ENCODE data around the gene CCSER1. TPM values are rescaled to one million over a fixed set of nuclear protein-coding genes. Genes with fewer than 3 reads are reported as not detected.

Gene CCSER1
- total RNA-seq, 1 donor from 2014 or later: 8.4 TPM

GRCh38 chr4:91057871-91058270, 930.7 kb downstream of the CCSER1 start:
- Histone ChIP-seq H3K4me1 (no peaks in the 10 kb centered on the region), H3K4me3 (no peak overlapping the region), H3K27ac (no peak overlapping the region), H3K9me3 (no peaks in the 10 kb centered on the region), H3K36me3 (no peaks in the 10 kb centered on the region), H3K27me3 (ENCODE audit: low read depth) (no peaks in the 10 kb centered on the region)
- TF ChIP-seq CTCF (IDR thresholded peaks at IDR 0.05): no peak
- DNase-seq (no peak), ATAC-seq (no peak)
- intact Hi-C loops (cut with DNase I): no loop called here

- Histone ChIP-seq H3K9me3 (no peaks in the 10 kb centered on the region), H3K27me3 (ENCODE audit: low read depth) (no peaks in the 10 kb centered on the region), H3K4me3 (no peak overlapping the region), H3K4me1 (no peaks in the 10 kb centered on the region), H3K27ac (no peak overlapping the region), H3K36me3 (no peaks in the 10 kb centered on the region)
- no peak for TF ChIP-seq CTCF (IDR thresholded peaks at IDR 0.05)
- no peak for ATAC-seq
- no peak for DNase-seq
- intact Hi-C loops (cut with DNase I): no loop called here
Observed at GRCh38 chr4:91058345-91058744, 931.2 kb downstream of the CCSER1 start.

GRCh38 chr4:91064157-91064853, 937.1 kb downstream of the CCSER1 start:
- DNase-seq (no peak), ATAC-seq (no peak)
- H3K4me3 ChIP-seq: no peak overlapping the region
- TF ChIP-seq CTCF (IDR thresholded peaks at IDR 0.05): no peak
- H3K9me3 ChIP-seq: no peaks in the 10 kb centered on the region
- no peak overlapping the region for H3K27ac ChIP-seq
- peaks cover 8% of the 10 kb centered on the region for H3K4me1 ChIP-seq
- intact Hi-C loops (cut with DNase I): no loop called here
- no peaks in the 10 kb centered on the region for H3K27me3 ChIP-seq (ENCODE audit: low read depth)
- H3K36me3 ChIP-seq: no peaks in the 10 kb centered on the region

- DNase-seq (no peak), ATAC-seq (no peak)
- H3K9me3 ChIP-seq: no peaks in the 10 kb centered on the region
- no peaks in the 10 kb centered on the region for H3K36me3 ChIP-seq
- H3K4me3 ChIP-seq: no peak overlapping the region
- intact Hi-C loops (cut with DNase I): no loop called here
- TF ChIP-seq CTCF (IDR thresholded peaks at IDR 0.05): no peak
- no peak overlapping the region for H3K27ac ChIP-seq
- no peaks in the 10 kb centered on the region for H3K27me3 ChIP-seq (ENCODE audit: low read depth)
- peaks cover 8% of the 10 kb centered on the region for H3K4me1 ChIP-seq
Observed at GRCh38 chr4:91065117-91065516, 937.9 kb downstream of the CCSER1 start.

- Histone ChIP-seq H3K4me1 (no peaks in the 10 kb centered on the region), H3K27me3 (ENCODE audit: low read depth) (no peaks in the 10 kb centered on the region), H3K9me3 (no peaks in the 10 kb centered on the region), H3K4me3 (no peak overlapping the region), H3K27ac (no peak overlapping the region), H3K36me3 (no peaks in the 10 kb centered on the region)
- ATAC-seq (no peak), DNase-seq (no peak)
- no peak for TF ChIP-seq CTCF (IDR thresholded peaks at IDR 0.05)
- intact Hi-C loops (cut with DNase I): no loop called here
Observed at GRCh38 chr4:91070736-91071135, 943.5 kb downstream of the CCSER1 start.
